CD4-positive, alpha-beta T cell treated with Interleukin-21 for 1 hour (primary cell): ENCODE results near the gene SLC2A10.

Source experiments
- DNase-seq: peaks from one replicate; pipeline ENCODE4 v3.0.0-alpha.2; 2020

SLC2A10 gene

GRCh38 chr20:46704714-46705377 is 4.6 kb upstream of the SLC2A10 start:
- DNase-seq: no peak

GRCh38 chr20:46705378-46705729 is 4.1 kb upstream of the SLC2A10 start:
- DNase-seq: no peak

- no peak for DNase-seq
Measured at GRCh38 chr20:46706242-46706641, 3.2 kb upstream of the SLC2A10 start.

- DNase-seq: no peak
Measured at GRCh38 chr20:46708172-46708860, 1.1 kb upstream of the SLC2A10 start.

- no peak for DNase-seq
Measured at GRCh38 chr20:46709055-46709458, 392 bp upstream of the SLC2A10 start.

GRCh38 chr20:46710153-46710913 is 884 bp downstream of the SLC2A10 start:
- DNase-seq: no peak

- no peak for DNase-seq
Measured at GRCh38 chr20:46712056-46712636, 2.7 kb downstream of the SLC2A10 start.

- DNase-seq: no peak
Measured at GRCh38 chr20:46713957-46714834, 4.7 kb downstream of the SLC2A10 start.

GRCh38 chr20:46715292-46715756 is 5.9 kb downstream of the SLC2A10 start:
- DNase-seq: no peak

GRCh38 chr20:46717818-46718541 is 8.5 kb downstream of the SLC2A10 start:
- DNase-seq: no peak

GRCh38 chr20:46720019-46720418 is 10.6 kb downstream of the SLC2A10 start:
- no peak for DNase-seq

- DNase-seq: no peak
Measured at GRCh38 chr20:46720776-46721425, 11.5 kb downstream of the SLC2A10 start.

GRCh38 chr20:46721476-46721875 is 12.0 kb downstream of the SLC2A10 start:
- DNase-seq: no peak

- DNase-seq: no peak
Measured at GRCh38 chr20:46722450-46722849, 13.0 kb downstream of the SLC2A10 start.

GRCh38 chr20:46723039-46723438 is 13.6 kb downstream of the SLC2A10 start:
- no peak for DNase-seq

GRCh38 chr20:46724343-46724959 is 15.0 kb downstream of the SLC2A10 start:
- no peak for DNase-seq

GRCh38 chr20:46725186-46726165 is 16.0 kb downstream of the SLC2A10 start:
- no peak for DNase-seq

GRCh38 chr20:46731770-46732169 is 22.3 kb downstream of the SLC2A10 start:
- no peak for DNase-seq

- no peak for DNase-seq
Measured at GRCh38 chr20:46735436-46735835, 26.0 kb downstream of the SLC2A10 start.
